SK-N-SH treated with all-trans-retinoic acid at 6 μM for 48 hours (cell line): ENCODE data around the gene HNRNPUL1.

ENCODE experiments used
- ATAC-seq: fragments of 200-7000 bp; cut with Tn5 transposase; 3 replicates; pipeline ENCODE4 v1.9.1; 2020; ENCODE audit warnings: mild to moderate bottlenecking, moderate library complexity
- ARNTL ChIP-seq: fragments of 450-650 bp; formaldehyde crosslinking; IDR thresholded peaks from 2 replicates; pipeline ENCODE4 v1.5.0; 2020; ENCODE audit warnings: low read depth, mild to moderate bottlenecking, moderate library complexity, borderline replicate concordance
- BACH2 ChIP-seq: fragments of 250-450 bp; sonication (Bioruptor Pico); IDR thresholded peaks from 2 replicates; pipeline ENCODE4 v1.9.0; 2021; ENCODE audit warnings: mild to moderate bottlenecking, borderline replicate concordance
- CSDC2 ChIP-seq: fragments of 250-450 bp; sonication (Bioruptor Pico); IDR thresholded peaks from 2 replicates; pipeline ENCODE4 v1.5.0; 2020; ENCODE audit warnings: mild to moderate bottlenecking, moderate library complexity
- ESRRG ChIP-seq: fragments of 250-450 bp; sonication (Bioruptor Pico); IDR thresholded peaks from 2 replicates; pipeline ENCODE4 v1.6.1; 2021; ENCODE audit warnings: mild to moderate bottlenecking
- GLIS3 ChIP-seq: fragments of 250-450 bp; sonication (Bioruptor Pico); IDR thresholded peaks from 2 replicates; pipeline ENCODE4 v1.5.0; 2020; ENCODE audit warnings: mild to moderate bottlenecking, moderate library complexity
- OSR1 ChIP-seq: fragments of 250-450 bp; sonication (Bioruptor Pico); IDR thresholded peaks from 2 replicates; pipeline ENCODE4 v1.8.0; 2022; ENCODE audit warnings: moderate library complexity, mild to moderate bottlenecking, inconsistent platforms
- PPARA ChIP-seq: fragments of 250-450 bp; sonication (Bioruptor Pico); IDR thresholded peaks from 2 replicates; pipeline ENCODE4 v1.5.0; 2020; ENCODE audit warnings: mild to moderate bottlenecking, borderline replicate concordance
- RARB ChIP-seq: fragments of 250-450 bp; sonication (Bioruptor Pico); IDR thresholded peaks from 2 replicates; pipeline ENCODE4 v1.8.0; 2021; ENCODE audit warnings: mild to moderate bottlenecking, moderate library complexity
- SNAI2 ChIP-seq: fragments of 250-450 bp; sonication (Bioruptor Pico); IDR thresholded peaks from 2 replicates; pipeline ENCODE4 v1.5.0; 2020; ENCODE audit warnings: mild to moderate bottlenecking, moderate library complexity
- TCF4 ChIP-seq: fragments of 250-450 bp; sonication (Bioruptor Pico); IDR thresholded peaks from 2 replicates; pipeline ENCODE4 v1.8.0; 2021; ENCODE audit warnings: mild to moderate bottlenecking, moderate library complexity, borderline replicate concordance
- TOX ChIP-seq: fragments of 250-450 bp; sonication (Bioruptor Pico); IDR thresholded peaks from 2 replicates; pipeline ENCODE4 v1.8.0; 2021; ENCODE audit warnings: mild to moderate bottlenecking, moderate library complexity, borderline replicate concordance
- ZC3H10 ChIP-seq: fragments of 250-450 bp; sonication (Bioruptor Pico); IDR thresholded peaks from 2 replicates; pipeline ENCODE4 v1.5.1; 2021; ENCODE audit warnings: mild to moderate bottlenecking, moderate library complexity
- ZFP3 ChIP-seq: fragments of 250-450 bp; sonication (Bioruptor Pico); IDR thresholded peaks from 2 replicates; pipeline ENCODE4 v1.5.0; 2020; ENCODE audit warnings: mild to moderate bottlenecking, moderate library complexity
- ZFP30 ChIP-seq: fragments of 450-650 bp; formaldehyde crosslinking; IDR thresholded peaks from 2 replicates; pipeline ENCODE4 v1.5.0; 2022; ENCODE audit warnings: mild to moderate bottlenecking, moderate library complexity
- ZNF565 ChIP-seq: fragments of 450-650 bp; formaldehyde crosslinking; conservative IDR thresholded peaks from 2 replicates; pipeline ENCODE4 v1.5.0; 2020; ENCODE audit warnings: low read depth, mild to moderate bottlenecking, moderate library complexity
- ZNF70 ChIP-seq: fragments of 450-650 bp; formaldehyde crosslinking; IDR thresholded peaks from 2 replicates; pipeline ENCODE4 v1.5.0; 2020; ENCODE audit warnings: mild to moderate bottlenecking, moderate library complexity
- ZNF8 ChIP-seq: fragments of 450-650 bp; formaldehyde crosslinking; IDR thresholded peaks from 2 replicates; pipeline ENCODE4 v1.5.0; 2020; ENCODE audit warnings: mild to moderate bottlenecking, moderate library complexity
- TF ChIP-seq, protein P1 (sequence below): fragments of 250-450 bp; sonication (Bioruptor Pico); IDR thresholded peaks from 2 replicates; pipeline ENCODE4 v1.5.1; 2021; ENCODE audit warnings: mild to moderate bottlenecking, moderate library complexity
- TF ChIP-seq, protein P2 (sequence below): fragments of 250-450 bp; sonication (Bioruptor Pico); IDR thresholded peaks from 2 replicates; pipeline ENCODE4 v1.5.1; 2020; ENCODE audit warnings: low read depth, mild to moderate bottlenecking, moderate library complexity
- TF ChIP-seq, protein P3 (sequence below): fragments of 250-450 bp; sonication (Bioruptor Pico); IDR thresholded peaks from 2 replicates; pipeline ENCODE4 v1.8.0; 2021; ENCODE audit warnings: low read depth, mild to moderate bottlenecking, moderate library complexity, borderline replicate concordance
- TF ChIP-seq, protein P4 (sequence below): fragments of 250-450 bp; sonication (Bioruptor Pico); IDR thresholded peaks from 2 replicates; pipeline ENCODE4 v1.8.0; 2020; ENCODE audit warnings: mild to moderate bottlenecking, moderate library complexity, borderline replicate concordance
- TF ChIP-seq, protein P5 (sequence below): fragments of 250-450 bp; sonication (Bioruptor Pico); IDR thresholded peaks from 2 replicates; pipeline ENCODE4 v1.5.0; 2020; ENCODE audit warnings: mild to moderate bottlenecking, moderate library complexity

HNRNPUL1 gene

DNA sequence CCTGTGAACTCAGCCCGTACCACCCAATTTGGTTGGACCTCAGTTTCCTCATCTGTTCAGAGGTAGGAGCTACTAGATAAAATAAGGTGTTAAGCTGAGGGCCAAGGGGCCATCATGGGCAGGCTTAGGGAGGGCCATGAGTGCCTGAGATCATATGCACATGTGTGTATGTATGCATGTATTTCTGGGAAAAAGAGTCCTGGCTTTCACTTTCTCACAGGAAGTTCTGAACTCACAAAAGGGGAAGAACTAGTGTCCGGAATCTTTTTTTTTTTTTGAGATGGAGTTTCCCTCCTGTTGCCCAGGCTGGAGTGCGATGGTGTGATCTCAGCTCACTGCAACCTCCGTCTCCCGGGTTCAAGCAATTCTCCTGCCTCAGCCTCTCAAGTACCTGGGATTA, 70.6 kb downstream of the HNRNPUL1 start:
- no peak for TF ChIP-seq RARB
- TF ChIP-seq ZNF565 (CRISPR knock-in tag): no peak
- no peak for TF ChIP-seq OSR1 (CRISPR knock-in tag)
- TF ChIP-seq ZFP3 (CRISPR knock-in tag): no peak
- TF ChIP-seq, protein P1, sequence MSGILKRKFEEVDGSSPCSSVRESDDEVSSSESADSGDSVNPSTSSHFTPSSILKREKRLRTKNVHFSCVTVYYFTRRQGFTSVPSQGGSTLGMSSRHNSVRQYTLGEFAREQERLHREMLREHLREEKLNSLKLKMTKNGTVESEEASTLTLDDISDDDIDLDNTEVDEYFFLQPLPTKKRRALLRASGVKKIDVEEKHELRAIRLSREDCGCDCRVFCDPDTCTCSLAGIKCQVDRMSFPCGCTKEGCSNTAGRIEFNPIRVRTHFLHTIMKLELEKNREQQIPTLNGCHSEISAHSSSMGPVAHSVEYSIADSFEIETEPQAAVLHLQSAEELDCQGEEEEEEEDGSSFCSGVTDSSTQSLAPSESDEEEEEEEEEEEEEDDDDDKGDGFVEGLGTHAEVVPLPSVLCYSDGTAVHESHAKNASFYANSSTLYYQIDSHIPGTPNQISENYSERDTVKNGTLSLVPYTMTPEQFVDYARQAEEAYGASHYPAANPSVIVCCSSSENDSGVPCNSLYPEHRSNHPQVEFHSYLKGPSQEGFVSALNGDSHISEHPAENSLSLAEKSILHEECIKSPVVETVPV: no peak
- no peak for TF ChIP-seq BACH2 (CRISPR knock-in tag)
- TF ChIP-seq TCF4: no peak
- TF ChIP-seq, protein P2, sequence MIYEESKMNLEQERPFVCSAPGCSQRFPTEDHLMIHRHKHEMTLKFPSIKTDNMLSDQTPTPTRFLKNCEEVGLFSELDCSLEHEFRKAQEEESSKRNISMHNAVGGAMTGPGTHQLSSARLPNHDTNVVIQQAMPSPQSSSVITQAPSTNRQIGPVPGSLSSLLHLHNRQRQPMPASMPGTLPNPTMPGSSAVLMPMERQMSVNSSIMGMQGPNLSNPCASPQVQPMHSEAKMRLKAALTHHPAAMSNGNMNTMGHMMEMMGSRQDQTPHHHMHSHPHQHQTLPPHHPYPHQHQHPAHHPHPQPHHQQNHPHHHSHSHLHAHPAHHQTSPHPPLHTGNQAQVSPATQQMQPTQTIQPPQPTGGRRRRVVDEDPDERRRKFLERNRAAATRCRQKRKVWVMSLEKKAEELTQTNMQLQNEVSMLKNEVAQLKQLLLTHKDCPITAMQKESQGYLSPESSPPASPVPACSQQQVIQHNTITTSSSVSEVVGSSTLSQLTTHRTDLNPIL (CRISPR knock-in tag): no peak
- TF ChIP-seq, protein P3, sequence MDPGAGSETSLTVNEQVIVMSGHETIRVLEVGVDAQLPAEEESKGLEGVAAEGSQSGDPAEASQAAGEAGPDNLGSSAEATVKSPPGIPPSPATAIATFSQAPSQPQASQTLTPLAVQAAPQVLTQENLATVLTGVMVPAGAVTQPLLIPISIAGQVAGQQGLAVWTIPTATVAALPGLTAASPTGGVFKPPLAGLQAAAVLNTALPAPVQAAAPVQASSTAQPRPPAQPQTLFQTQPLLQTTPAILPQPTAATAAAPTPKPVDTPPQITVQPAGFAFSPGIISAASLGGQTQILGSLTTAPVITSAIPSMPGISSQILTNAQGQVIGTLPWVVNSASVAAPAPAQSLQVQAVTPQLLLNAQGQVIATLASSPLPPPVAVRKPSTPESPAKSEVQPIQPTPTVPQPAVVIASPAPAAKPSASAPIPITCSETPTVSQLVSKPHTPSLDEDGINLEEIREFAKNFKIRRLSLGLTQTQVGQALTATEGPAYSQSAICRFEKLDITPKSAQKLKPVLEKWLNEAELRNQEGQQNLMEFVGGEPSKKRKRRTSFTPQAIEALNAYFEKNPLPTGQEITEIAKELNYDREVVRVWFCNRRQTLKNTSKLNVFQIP (CRISPR knock-in tag): no peak
- TF ChIP-seq ZNF70 (CRISPR knock-in tag): no peak
- TF ChIP-seq ESRRG (CRISPR knock-in tag): no peak
- no peak for TF ChIP-seq CSDC2 (CRISPR knock-in tag)
- TF ChIP-seq, protein P4, sequence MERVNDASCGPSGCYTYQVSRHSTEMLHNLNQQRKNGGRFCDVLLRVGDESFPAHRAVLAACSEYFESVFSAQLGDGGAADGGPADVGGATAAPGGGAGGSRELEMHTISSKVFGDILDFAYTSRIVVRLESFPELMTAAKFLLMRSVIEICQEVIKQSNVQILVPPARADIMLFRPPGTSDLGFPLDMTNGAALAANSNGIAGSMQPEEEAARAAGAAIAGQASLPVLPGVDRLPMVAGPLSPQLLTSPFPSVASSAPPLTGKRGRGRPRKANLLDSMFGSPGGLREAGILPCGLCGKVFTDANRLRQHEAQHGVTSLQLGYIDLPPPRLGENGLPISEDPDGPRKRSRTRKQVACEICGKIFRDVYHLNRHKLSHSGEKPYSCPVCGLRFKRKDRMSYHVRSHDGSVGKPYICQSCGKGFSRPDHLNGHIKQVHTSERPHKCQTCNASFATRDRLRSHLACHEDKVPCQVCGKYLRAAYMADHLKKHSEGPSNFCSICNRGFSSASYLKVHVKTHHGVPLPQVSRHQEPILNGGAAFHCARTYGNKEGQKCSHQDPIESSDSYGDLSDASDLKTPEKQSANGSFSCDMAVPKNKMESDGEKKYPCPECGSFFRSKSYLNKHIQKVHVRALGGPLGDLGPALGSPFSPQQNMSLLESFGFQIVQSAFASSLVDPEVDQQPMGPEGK (CRISPR knock-in tag): no peak
- TF ChIP-seq, protein P5, sequence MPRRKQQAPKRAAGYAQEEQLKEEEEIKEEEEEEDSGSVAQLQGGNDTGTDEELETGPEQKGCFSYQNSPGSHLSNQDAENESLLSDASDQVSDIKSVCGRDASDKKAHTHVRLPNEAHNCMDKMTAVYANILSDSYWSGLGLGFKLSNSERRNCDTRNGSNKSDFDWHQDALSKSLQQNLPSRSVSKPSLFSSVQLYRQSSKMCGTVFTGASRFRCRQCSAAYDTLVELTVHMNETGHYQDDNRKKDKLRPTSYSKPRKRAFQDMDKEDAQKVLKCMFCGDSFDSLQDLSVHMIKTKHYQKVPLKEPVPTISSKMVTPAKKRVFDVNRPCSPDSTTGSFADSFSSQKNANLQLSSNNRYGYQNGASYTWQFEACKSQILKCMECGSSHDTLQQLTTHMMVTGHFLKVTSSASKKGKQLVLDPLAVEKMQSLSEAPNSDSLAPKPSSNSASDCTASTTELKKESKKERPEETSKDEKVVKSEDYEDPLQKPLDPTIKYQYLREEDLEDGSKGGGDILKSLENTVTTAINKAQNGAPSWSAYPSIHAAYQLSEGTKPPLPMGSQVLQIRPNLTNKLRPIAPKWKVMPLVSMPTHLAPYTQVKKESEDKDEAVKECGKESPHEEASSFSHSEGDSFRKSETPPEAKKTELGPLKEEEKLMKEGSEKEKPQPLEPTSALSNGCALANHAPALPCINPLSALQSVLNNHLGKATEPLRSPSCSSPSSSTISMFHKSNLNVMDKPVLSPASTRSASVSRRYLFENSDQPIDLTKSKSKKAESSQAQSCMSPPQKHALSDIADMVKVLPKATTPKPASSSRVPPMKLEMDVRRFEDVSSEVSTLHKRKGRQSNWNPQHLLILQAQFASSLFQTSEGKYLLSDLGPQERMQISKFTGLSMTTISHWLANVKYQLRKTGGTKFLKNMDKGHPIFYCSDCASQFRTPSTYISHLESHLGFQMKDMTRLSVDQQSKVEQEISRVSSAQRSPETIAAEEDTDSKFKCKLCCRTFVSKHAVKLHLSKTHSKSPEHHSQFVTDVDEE: no peak
- no peak for TF ChIP-seq TOX
- TF ChIP-seq ARNTL: no peak
- no peak for TF ChIP-seq ZC3H10 (CRISPR knock-in tag)
- no peak for TF ChIP-seq GLIS3
- no peak for ATAC-seq

DNA sequence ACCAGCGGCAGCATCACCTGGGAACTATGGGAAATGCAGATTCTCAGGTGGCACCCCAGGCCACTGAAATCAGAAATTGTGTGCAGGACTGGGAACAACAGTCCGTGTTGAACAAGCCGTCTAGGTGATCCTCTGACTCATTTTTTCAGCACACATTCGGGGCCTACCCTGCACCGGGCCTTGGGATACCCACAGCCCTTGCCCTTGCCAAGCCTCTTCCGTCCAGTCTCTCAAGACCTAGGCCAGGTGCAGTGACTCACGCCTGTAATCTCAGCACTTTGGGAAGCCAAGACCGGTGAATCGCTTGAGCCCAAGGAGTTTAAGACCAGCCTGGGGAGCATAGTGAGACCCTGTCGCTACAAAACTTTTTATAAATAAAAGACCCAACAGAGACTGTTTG, 71.3 kb downstream of the HNRNPUL1 start:
- TF ChIP-seq RARB (no peak), OSR1 (CRISPR knock-in tag) (no peak), ZC3H10 (CRISPR knock-in tag) (no peak), ZFP30 (no peak), GLIS3 (no peak), ZNF70 (CRISPR knock-in tag) (no peak), BACH2 (CRISPR knock-in tag) (no peak), TOX (no peak), TCF4 (no peak), PPARA (CRISPR knock-in tag) (no peak), SNAI2 (CRISPR knock-in tag) (no peak), ZNF8 (CRISPR knock-in tag) (no peak), CSDC2 (CRISPR knock-in tag) (no peak)
- TF ChIP-seq, protein P4 (CRISPR knock-in tag): no peak
- TF ChIP-seq, protein P5: no peak
- TF ChIP-seq, all 23 proteins: peak for 0
- no peak for ATAC-seq
